ENCODE data around the gene SERPINB7. TPM values are rescaled to one million over a fixed set of nuclear protein-coding genes. Genes with fewer than 3 reads are reported as not detected.

SERPINB7 gene
- total and polyA plus RNA-seq, 2 of the 8 experiments (the other 6 are each of a cell fraction or from before 2014, with no cell fraction given), result not detected

DNA sequence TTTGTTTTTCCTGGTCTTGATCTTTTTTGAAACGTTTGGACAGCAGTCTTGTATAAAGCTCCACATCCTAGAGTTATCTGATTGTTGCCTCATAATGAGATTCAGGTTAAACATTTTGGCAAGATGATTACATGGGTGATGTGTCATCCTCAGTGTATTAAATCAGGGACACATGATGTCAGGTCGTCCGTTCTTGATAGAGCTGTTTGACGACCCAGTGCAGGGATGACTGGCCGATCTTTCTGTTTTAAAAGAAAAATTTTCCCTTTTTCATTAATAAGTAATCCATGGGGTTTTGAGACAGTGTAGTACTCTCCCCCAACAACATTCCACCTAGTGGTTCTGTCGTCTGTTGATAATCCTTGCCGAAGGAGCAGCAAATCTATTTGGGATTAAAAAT is 67.8 kb downstream of the SERPINB7 start:
- H4K91ac ChIP-seq (replicated peaks; ENCODE audit: insufficient read length, low read length), result no peak overlapping the region
- TF ChIP-seq CEBPB (IDR thresholded peaks at IDR 0.05; ENCODE audit: low read depth, low read length) (no peak), BACH1 (IDR thresholded peaks at IDR 0.05; ENCODE audit: low read length) (no peak), TEAD4 (IDR thresholded peaks at IDR 0.05; ENCODE audit: low read depth, low read length) (no peak), JUN (IDR thresholded peaks at IDR 0.05; ENCODE audit: low read depth, low read length) (no peak), CBX5 (IDR thresholded peaks at IDR 0.05; ENCODE audit: low read depth, low read length) (no peak), POLR2A (IDR thresholded peaks at IDR 0.05; ENCODE audit: control extremely low read depth in 1 of 2, low read depth in 2 of 2, low read length in 2 of 2) (no peak), POU5F1 (IDR thresholded peaks at IDR 0.05; ENCODE audit: low read depth, low read length) (no peak), BCL11A (IDR thresholded peaks at IDR 0.05; ENCODE audit: low read depth in 2 of 2, low read length in 2 of 2) (no peak), NANOG (IDR thresholded peaks at IDR 0.05; ENCODE audit: insufficient read depth, low read depth, low read length, poor library complexity, severe bottlenecking) (no peak), SP1 (IDR thresholded peaks at IDR 0.05; ENCODE audit: low read depth, low read length) (no peak), CHD1 (IDR thresholded peaks at IDR 0.05; ENCODE audit: low read depth, low read length) (no peak)
- TF ChIP-seq, protein P1, sequence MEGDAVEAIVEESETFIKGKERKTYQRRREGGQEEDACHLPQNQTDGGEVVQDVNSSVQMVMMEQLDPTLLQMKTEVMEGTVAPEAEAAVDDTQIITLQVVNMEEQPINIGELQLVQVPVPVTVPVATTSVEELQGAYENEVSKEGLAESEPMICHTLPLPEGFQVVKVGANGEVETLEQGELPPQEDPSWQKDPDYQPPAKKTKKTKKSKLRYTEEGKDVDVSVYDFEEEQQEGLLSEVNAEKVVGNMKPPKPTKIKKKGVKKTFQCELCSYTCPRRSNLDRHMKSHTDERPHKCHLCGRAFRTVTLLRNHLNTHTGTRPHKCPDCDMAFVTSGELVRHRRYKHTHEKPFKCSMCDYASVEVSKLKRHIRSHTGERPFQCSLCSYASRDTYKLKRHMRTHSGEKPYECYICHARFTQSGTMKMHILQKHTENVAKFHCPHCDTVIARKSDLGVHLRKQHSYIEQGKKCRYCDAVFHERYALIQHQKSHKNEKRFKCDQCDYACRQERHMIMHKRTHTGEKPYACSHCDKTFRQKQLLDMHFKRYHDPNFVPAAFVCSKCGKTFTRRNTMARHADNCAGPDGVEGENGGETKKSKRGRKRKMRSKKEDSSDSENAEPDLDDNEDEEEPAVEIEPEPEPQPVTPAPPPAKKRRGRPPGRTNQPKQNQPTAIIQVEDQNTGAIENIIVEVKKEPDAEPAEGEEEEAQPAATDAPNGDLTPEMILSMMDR (IDR thresholded peaks at IDR 0.05; ENCODE audit: control extremely low read depth in 1 of 3, insufficient read depth in 1 of 3, low read depth in 1 of 3, low read length in 3 of 3), result no peak

More for the DNA sequence above, 67.8 kb downstream of the SERPINB7 start:
- no peak overlapping the region for H3K56ac ChIP-seq (replicated peaks; ENCODE audit: insufficient read length, low read depth, low read length)
- H3K27ac ChIP-seq (ENCODE audit: low read depth, low read length), result no peak overlapping the region
- no peak overlapping the region for H2BK15ac ChIP-seq (ENCODE audit: low read length)
- H3K23me2 ChIP-seq (ENCODE audit: low read depth, low read length), result no peaks in the 10 kb centered on the region
- H3K79me1 ChIP-seq (ENCODE audit: low read depth, low read length), result no peaks in the 10 kb centered on the region
- no peak overlapping the region for H2BK5ac ChIP-seq (ENCODE audit: low read depth, low read length)
- FAIRE-seq (no peak), DNase-seq (ENCODE audit: low read depth in 1 of 2, low spot score in 2 of 2) (no peak)
- H4K8ac ChIP-seq (ENCODE audit: extremely low read depth, insufficient read depth, low read length), result no peak overlapping the region
- H2AFZ ChIP-seq (ENCODE audit: low read length), result no peak overlapping the region
- H2AK5ac ChIP-seq (ENCODE audit: low read depth, low read length), result no peak overlapping the region
- no peaks in the 10 kb centered on the region for H4K20me1 ChIP-seq (replicated peaks in 1 of 2; ENCODE audit: control insufficient read depth in 1 of 2, insufficient read depth in 2 of 2, low read length in 2 of 2)
- no peak overlapping the region for H2BK120ac ChIP-seq (replicated peaks; ENCODE audit: low read depth, low read length)
- H4K5ac ChIP-seq (ENCODE audit: insufficient read length, low read depth, low read length), result no peak overlapping the region
- no peak overlapping the region for H3K18ac ChIP-seq (ENCODE audit: extremely low read depth, low read length)
- H3K79me2 ChIP-seq (ENCODE audit: control insufficient read depth in 1 of 2, insufficient read depth in 2 of 2, low read length in 2 of 2), result no peaks in the 10 kb centered on the region
- H3K9me3 ChIP-seq (ENCODE audit: insufficient read depth in 2 of 2, low read depth in 1 of 2, low read length in 1 of 2), result no peaks in the 10 kb centered on the region
- ChIA-PET CTCF (ENCODE audit: partially characterized antibody) (interaction anchor here (0.6 to 5.8 kb wide), 30 partner anchors 8 to 1022 kb away, joined by 3 to 73 read pairs (median 4); no protein-coding TSS in a partner anchor), POLR2A (ENCODE audit: partially characterized antibody) (no interaction called here)
- no peak overlapping the region for H3K14ac ChIP-seq (ENCODE audit: insufficient read length)
- H2BK12ac ChIP-seq (ENCODE audit: low read depth, low read length), result no peak overlapping the region
- H2BK20ac ChIP-seq (ENCODE audit: low read length), result no peak overlapping the region
- no peak overlapping the region for H3K4me3 ChIP-seq (ENCODE audit: extremely low read depth in 1 of 4, insufficient read depth in 2 of 4, low read depth in 3 of 4, low read length in 4 of 4)
- no peak overlapping the region for H3K4me2 ChIP-seq (ENCODE audit: insufficient read depth in 1 of 2, low read depth in 2 of 2, low read length in 2 of 2)
- WGBS, 2 experiments (ENCODE audit: extremely low coverage in 1 of 2, insufficient coverage in 1 of 2, insufficient read length in 1 of 2, insufficient replicate concordance in 2 of 2, low coverage in 1 of 2, low lambda C conversion rate in 2 of 2, missing lambda C conversion rate in 1 of 2), result 88% methylated on average over 7 of the region's 7 CpGs; no CpG with 5 or more reads in 1 of the 2 experiments
- no peak overlapping the region for H3K9ac ChIP-seq (replicated peaks in 1 of 4; ENCODE audit: extremely low read depth in 1 of 4, low read depth in 3 of 4, low read length in 3 of 4)
- no peaks in the 10 kb centered on the region for H3K36me3 ChIP-seq (ENCODE audit: control insufficient read depth in 2 of 4, insufficient read depth in 4 of 4, low read length in 3 of 4)
- no peaks in the 10 kb centered on the region for H3K4me1 ChIP-seq (replicated peaks in 1 of 4; ENCODE audit: control insufficient read depth in 3 of 4, insufficient read depth in 4 of 4, low read length in 3 of 4)
- no peaks in the 10 kb centered on the region for H3K27me3 ChIP-seq (replicated peaks in 1 of 4; ENCODE audit: control insufficient read depth in 3 of 4, extremely low read depth in 1 of 4, insufficient read depth in 3 of 4, low read length in 3 of 4)
- no peak overlapping the region for H3K23ac ChIP-seq (ENCODE audit: insufficient read length)
- no peak overlapping the region for H3K4ac ChIP-seq (replicated peaks; ENCODE audit: insufficient read length, low read depth, low read length)

Measured in H1 (cell line).